HG03558 (cell line): ENCODE measurements around the gene MS4A6A.
A peak's percentile ranks its signal among the peaks of the same experiment; 100 is the strongest.
"Not testable (repeated sequence)": the region's sequence is repeated elsewhere in the genome, so short reads cannot be mapped to it uniquely, and the experiment has no call there.

Source experiments
- ATAC-seq: cut with Tn5 transposase; IDR thresholded peaks from one replicate; pipeline ENCODE4 v1.9.1; 2021; ENCODE audit warnings: moderate number of reproducible peaks; ENCODE audit not compliant: unreplicated experiment; ENCODE audit errors: extremely low read depth

MS4A6A gene

GRCh38 chr11:60182541-60183330 lies at the start of gene MS4A6A:
Gene MS4A6A, minus strand, starts transcription at chr11:60183083. Its CDS starts 1,356 bp downstream, at chr11:60181727.
- no peak for ATAC-seq

DNA sequence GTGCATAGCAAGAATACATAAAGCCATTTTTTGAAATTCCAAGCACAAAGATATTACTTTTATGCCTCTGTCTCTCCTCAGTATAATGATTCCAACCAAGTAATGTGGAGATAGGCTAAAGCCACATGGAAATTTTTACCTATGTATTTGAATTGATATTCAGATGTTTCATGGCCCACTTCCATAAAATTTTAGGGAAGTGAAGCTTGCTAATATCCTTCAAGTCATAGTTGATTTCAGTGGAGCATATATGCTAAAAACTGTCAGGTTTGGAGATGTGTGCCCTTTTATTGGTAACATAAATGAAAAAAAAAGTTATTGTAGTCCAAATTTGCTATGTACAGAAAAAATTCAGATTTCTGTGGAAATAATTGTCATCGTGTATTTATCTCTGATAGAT lies 47.8 kb upstream of the MS4A6A start:
- no peak for ATAC-seq

- no peak for ATAC-seq
These were observed 39.3 kb upstream of the MS4A6A start for GRCh38 chr11:60222141-60222540.

DNA sequence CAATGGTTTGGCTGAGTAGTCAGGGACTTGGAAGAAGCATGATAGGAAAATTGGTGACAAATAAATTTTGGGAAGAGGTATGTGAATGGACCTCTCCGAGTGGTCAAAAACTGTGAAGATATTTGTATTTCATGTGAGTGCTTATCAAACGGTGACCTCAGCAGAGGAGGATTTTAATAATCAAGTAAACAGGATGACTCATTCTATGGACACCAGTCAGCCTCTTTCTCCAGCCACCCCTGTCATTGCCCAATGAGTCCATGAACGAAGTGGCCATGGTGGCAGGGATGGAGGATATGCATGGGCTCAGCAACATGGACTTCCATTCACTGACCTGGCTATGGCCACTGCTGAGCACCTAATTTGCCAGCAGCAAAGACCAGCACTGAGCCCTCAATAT lies 38.8 kb upstream of the MS4A6A start:
- no peak for ATAC-seq

DNA sequence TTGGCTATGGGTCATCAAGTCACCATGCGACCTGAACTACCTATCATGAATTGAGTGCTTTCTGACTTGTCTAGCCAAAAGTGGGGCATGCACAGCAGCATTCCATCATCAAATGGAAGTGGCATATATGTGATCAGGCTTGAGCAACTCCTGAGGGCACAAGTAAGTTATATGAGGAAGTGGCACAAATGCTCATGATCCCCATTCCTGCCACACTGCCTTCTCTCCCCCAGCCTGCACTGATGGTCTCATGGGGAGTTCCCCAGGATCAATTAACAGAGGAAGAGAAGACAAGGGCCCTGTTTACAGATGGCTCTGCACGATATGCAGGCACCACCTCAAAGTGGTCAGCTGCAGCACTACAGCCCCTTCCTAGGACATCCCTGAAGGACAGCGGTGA lies 38.3 kb upstream of the MS4A6A start:
- no peak for ATAC-seq

DNA sequence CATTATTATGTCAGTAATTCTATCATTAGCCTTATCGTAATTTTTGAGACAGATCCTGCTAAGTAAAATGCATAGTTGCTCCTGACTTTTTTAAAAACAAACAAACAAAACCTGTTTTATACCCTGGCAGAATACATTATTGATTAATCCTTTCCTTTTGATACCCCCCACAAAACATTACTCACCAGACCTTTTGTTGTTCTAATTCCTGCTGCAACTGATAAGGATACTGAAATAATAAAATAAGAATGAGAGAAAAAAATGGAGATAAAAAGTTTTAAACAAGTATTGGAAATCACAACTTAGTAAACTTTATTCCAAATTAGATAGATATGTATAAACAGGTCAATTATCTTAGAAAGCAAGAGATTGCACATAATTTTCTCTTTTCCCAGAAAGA lies 31.5 kb upstream of the MS4A6A start:
- ATAC-seq = no peak

DNA sequence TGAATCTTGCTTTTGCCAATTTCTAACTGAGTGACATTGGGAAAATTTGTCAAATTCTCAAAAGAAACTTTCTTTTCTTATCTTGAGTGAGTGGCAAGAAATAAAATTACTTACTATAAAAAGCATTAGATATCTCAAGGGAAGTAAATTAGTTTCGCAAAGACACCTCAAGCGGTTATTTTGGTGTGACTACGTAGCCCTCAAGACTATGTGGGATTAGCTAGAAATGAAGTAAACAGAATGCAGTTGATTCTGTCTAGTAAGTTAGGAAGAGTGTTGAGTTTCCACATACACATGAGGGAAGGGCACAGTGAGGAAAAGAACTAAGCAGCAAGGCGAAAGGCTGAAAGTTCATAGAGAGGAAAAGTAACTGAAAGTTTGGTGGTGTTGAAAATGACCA lies 28.3 kb upstream of the MS4A6A start:
- no peak for ATAC-seq

GRCh38 chr11:60209977-60210376 lies 27.1 kb upstream of the MS4A6A start:
- no peak for ATAC-seq

DNA sequence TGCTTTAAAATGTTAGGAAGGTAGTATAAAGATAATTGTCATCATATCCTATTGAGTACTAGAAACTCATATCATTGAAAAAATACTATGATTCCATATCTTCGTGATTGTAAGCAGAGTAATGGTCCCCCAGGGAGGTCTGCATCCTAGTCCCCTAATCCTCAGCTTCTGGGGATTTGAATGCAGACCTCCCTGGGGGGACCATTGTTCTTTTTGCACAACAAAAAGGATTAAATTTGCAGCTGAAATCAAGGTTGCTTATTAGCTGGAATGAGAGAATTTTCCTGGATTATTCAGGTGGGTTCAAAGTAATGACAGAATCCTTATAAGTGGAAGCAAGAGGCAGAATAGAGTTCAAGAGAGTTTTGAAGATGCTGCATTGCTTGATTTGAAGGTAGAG lies 26.1 kb upstream of the MS4A6A start:
- no peak for ATAC-seq

DNA sequence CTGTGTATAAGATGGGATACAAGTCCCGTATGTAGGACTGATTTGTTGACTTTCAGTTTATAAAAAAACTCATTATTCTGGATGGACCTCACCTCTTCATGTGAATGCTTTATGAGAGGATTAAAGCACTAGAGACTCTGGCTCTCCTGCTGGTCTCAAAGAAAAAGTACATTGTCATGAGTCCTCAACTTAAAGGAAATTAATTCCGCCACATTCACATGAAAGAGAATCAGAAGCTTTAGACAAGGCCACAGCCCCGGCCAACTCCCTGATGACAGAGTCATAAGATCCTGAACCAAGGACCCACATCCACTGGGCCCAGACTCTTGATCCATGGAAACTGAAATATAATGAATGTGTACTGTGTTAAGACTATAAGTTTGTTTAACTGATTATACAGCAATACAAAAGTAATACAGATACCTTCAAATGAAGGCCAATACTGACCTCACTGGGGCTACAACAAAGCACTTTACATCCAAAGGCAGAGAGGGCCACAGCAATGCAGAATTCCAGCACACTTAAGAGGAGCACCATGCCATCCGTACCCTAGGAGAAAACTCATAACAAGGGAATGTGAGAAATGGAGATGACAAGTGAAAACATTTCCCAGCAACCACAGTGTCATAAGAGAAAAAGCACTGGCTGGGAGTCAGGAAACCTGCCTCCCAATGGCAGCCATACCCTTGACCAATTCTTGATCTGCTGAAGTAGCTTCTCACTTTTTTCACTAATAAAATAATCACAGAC lies 25.4 kb upstream of the MS4A6A start:
- no peak for ATAC-seq

DNA sequence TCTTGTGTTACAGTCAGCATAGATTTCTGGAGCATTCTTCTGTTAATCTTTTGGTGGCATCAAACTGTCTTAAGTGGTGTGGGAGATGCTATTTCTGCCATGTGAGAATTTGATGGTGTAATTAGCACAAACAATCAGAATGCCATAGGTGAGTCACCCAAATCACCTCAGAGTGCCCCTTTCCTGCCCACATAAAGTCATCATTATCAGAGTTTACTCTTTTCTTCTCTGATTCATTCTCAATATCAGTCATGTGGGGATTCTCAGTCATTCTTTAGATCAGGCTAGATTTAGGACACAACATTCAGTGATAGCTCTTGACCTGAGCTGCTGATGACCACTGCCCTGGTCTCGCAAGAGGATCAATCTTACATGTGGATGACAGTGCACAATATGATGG lies 23.7 kb upstream of the MS4A6A start:
- ATAC-seq = no peak

DNA sequence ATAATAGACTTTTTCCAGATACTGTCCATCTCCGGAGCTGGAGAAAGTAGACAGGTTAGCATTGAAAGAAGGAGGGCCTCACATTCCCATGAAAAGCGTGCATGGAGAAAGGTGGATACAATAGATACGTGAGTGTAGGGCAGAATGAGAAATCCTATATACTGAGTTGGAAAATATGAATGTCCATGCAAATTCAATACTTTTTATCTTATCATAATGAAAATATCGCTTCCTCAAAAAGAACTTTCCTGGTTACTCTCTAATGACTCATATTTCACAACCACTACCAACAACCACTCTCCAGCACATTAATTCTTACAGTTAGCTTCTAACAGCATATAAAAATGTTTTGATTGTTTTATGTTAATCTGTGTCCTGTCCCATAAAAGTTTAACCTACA lies 22.0 kb upstream of the MS4A6A start:
- ATAC-seq = no peak

DNA sequence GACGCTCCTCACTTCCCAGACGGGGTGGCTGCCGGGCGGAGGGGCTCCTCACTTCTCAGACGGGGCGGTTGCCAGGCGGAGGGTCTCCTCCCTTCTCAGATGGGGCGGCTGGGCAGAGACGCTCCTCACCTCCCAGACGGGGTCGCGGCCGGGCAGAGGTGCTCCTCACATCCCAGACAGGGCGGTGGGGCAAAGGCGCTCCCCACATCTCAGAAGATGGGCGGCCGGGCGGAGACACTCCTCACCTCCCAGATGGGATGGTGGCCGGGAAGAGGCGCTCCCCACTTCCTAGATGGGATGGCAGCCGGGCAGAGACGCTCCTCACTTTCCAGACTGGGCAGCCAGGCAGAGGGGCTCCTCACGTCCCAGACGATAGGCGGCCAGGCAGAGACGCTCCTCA lies 18.5 kb upstream of the MS4A6A start:
- ATAC-seq = not testable (repeated sequence)

- ATAC-seq = no peak
These were observed 14.6 kb upstream of the MS4A6A start for GRCh38 chr11:60197442-60197841.

GRCh38 chr11:60195923-60196368 lies 13.1 kb upstream of the MS4A6A start:
- no peak for ATAC-seq

GRCh38 chr11:60194511-60194910 lies 11.6 kb upstream of the MS4A6A start:
- no peak for ATAC-seq

DNA sequence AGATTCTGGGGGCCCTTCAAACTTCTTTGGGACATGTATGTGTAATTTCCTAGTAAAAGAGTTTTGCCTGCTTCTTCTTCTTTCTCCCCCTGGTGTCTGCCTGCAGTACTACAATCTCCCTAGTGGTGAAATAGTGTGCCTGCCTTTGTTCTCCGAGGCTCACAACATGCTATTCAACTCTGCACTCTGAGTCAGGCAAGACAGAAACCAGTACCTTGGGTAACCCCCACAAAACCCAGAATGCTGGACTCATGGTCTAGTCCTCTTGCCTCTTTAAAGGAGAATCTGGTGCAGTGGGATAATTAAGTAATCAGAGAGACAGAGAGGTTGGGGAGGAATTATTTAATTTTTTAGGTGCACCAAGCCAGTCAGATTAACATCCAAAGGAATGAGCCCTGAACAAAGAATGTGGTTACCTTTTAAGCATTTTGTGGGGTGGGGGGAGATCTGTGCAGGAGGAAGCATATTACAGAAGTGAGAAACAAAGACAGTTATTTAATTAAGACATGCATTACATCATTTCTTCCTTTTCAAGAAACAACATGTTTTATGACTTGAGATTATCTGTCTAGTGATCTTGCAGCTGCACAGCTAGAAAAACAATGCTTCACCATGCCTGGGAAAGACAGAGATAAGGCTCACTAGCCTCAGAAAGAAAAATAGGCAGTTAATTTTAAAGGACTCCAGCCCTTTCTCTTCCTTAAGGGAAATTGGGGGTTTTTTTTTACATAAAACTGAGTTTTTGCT lies 11.0 kb upstream of the MS4A6A start:
- ATAC-seq = peak; percentile 79

DNA sequence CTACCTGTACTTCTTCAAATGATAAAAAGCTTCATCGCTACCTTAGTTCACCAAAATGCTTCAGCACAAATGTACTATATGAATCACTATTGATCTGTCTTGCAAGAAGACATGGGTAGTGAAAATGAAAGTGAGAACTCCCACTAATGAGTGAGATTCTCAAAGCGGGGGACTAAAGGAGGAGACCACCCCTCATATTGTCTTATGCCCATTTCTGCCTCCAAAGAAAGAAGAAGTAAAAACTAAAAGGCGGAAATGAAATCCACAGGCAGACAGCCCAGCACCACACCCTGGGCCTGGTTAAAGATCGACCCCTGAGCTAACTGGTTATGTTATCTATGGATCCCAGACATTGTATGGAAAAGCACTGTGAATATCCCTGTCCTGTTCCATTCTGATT lies 9.7 kb upstream of the MS4A6A start:
- ATAC-seq = not testable (repeated sequence)

- ATAC-seq = not testable (repeated sequence)
These were observed 5.6 kb upstream of the MS4A6A start for GRCh38 chr11:60188481-60188880.

DNA sequence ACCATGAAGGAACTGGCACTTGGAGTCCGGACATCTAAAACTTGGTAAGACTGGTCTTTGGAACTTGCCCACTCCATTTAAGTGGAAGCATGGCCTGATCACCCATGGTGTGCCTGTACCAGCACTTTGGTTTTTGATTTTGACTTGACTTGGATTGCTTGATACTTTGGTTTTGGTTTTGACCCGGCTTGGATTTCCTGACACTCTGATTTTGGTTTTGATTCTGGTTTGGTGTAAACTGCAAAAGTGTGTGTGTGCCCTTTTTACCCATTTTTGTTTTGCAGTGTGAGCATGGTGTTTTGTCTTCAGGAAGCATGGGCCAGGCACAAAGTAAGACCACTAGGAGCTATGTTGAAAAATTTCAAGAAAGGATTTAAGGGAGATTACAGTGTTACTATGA lies 3.2 kb upstream of the MS4A6A start:
- ATAC-seq = not testable (repeated sequence)

GRCh38 chr11:60185512-60185827 lies 2.6 kb upstream of the MS4A6A start:
- ATAC-seq = not testable (repeated sequence)
